WTC11 (cell line): ENCODE measurements around the gene ZNRF1. TPM values are rescaled to one million over a fixed set of nuclear protein-coding genes. Genes with fewer than 3 reads are reported as not detected.

ENCODE experiments used
- ATAC-seq: fragments of 200-7000 bp; cut with Tn5 transposase; 2 replicates; pipeline ENCODE4 v1.10.0; 2021; ENCODE audit warnings: mild to moderate bottlenecking, moderate library complexity
- CTCF ChIA-PET: fragments of 300-600 bp; sonication (Branson Sonifier 250); formaldehyde crosslinking; loops from one replicate; lab custom pipeline; 2021; ENCODE audit warnings: antibody characterized with exemption; lab: Charles Lee
- POLR2A ChIA-PET: fragments of 350-600 bp; sonication (Branson Sonifier 250); formaldehyde crosslinking; loops from one replicate; lab custom pipeline; 2021; ENCODE audit warnings: antibody characterized with exemption; lab: Charles Lee
- DNase-seq: peaks from one replicate; pipeline ENCODE4 v3.0.0; 2021; ENCODE audit warnings: low spot score
- H3K27ac Mint-ChIP-seq: 2 replicates; pipeline ENCODE4 v1.8.0; 2021; ENCODE audit warnings: mixed read lengths
- H3K27me3 Mint-ChIP-seq: 2 replicates; pipeline ENCODE4 v1.8.0; 2021; ENCODE audit warnings: low read depth, mild to moderate bottlenecking, moderate library complexity, mixed read lengths
- H3K36me3 Mint-ChIP-seq: 2 replicates; pipeline ENCODE4 v1.8.0; 2021; ENCODE audit warnings: mixed read lengths
- H3K4me1 Mint-ChIP-seq: 2 replicates; pipeline ENCODE4 v1.8.0; 2022; ENCODE audit warnings: mixed read lengths
- H3K4me3 Mint-ChIP-seq: 2 replicates; pipeline ENCODE4 v1.8.0; 2021; ENCODE audit warnings: mild to moderate bottlenecking, moderate library complexity, mixed read lengths
- H3K9me3 Mint-ChIP-seq: 2 replicates; pipeline ENCODE4 v1.8.0; 2021; ENCODE audit warnings: mixed read lengths
- AFF4 ChIP-seq: sonication (generic); formaldehyde crosslinking; IDR thresholded peaks from 2 replicates; pipeline ENCODE4 v1.8.1; 2023; ENCODE audit warnings: mild to moderate bottlenecking, missing genetic modification reagents, borderline replicate concordance
- CREB1 ChIP-seq: sonication (generic); formaldehyde crosslinking; IDR thresholded peaks from 2 replicates; pipeline ENCODE4 v1.8.0; 2023; ENCODE audit warnings: mild to moderate bottlenecking, missing genetic modification reagents
- E2F4 ChIP-seq: sonication (generic); formaldehyde crosslinking; IDR thresholded peaks from 2 replicates; pipeline ENCODE4 v1.8.1; 2022; ENCODE audit warnings: low read depth, mild to moderate bottlenecking, moderate library complexity, missing genetic modification reagents, borderline replicate concordance
- FOXP1 ChIP-seq: sonication (generic); formaldehyde crosslinking; IDR thresholded peaks from 2 replicates; pipeline ENCODE4 v1.8.0; 2022; ENCODE audit warnings: missing genetic modification reagents, mild to moderate bottlenecking, moderate library complexity, borderline replicate concordance
- HMGA2 ChIP-seq: fragments of 250-450 bp; sonication (Bioruptor Pico); IDR thresholded peaks from 2 replicates; pipeline ENCODE4 v1.4.0; 2021; ENCODE audit warnings: mild to moderate bottlenecking, moderate library complexity
- IRF1 ChIP-seq: sonication (generic); formaldehyde crosslinking; IDR thresholded peaks from 2 replicates; pipeline ENCODE4 v1.8.0; 2023; ENCODE audit warnings: missing genetic modification reagents
- JUN ChIP-seq: sonication (generic); formaldehyde crosslinking; IDR thresholded peaks from 2 replicates; pipeline ENCODE4 v1.8.0; 2023; ENCODE audit warnings: mild to moderate bottlenecking, missing genetic modification reagents
- KAT7 ChIP-seq: sonication (generic); formaldehyde crosslinking; IDR thresholded peaks from 2 replicates; pipeline ENCODE4 v1.8.1; 2023; ENCODE audit warnings: missing genetic modification reagents, mild to moderate bottlenecking, borderline replicate concordance
- MAX ChIP-seq: sonication (generic); formaldehyde crosslinking; IDR thresholded peaks from 2 replicates; pipeline ENCODE4 v1.8.0; 2022; ENCODE audit warnings: mild to moderate bottlenecking, missing genetic modification reagents
- MYBL2 ChIP-seq: sonication (generic); formaldehyde crosslinking; IDR thresholded peaks from 2 replicates; pipeline ENCODE4 v1.8.1; 2023; ENCODE audit warnings: mild to moderate bottlenecking, moderate library complexity, missing genetic modification reagents
- NR1H2 ChIP-seq: sonication (generic); formaldehyde crosslinking; IDR thresholded peaks from 2 replicates; pipeline ENCODE4 v1.9.0; 2021; ENCODE audit warnings: mild to moderate bottlenecking, moderate library complexity, missing genetic modification reagents
- PRDM15 ChIP-seq: sonication (generic); formaldehyde crosslinking; IDR thresholded peaks from 2 replicates; pipeline ENCODE4 v1.8.0; 2022; ENCODE audit warnings: missing genetic modification reagents
- SMAD4 ChIP-seq: sonication (generic); formaldehyde crosslinking; IDR thresholded peaks from 2 replicates; pipeline ENCODE4 v1.8.0; 2022; ENCODE audit warnings: mild to moderate bottlenecking, missing genetic modification reagents
- ZNF423 ChIP-seq: fragments of 250-450 bp; sonication (Bioruptor Pico); IDR thresholded peaks from 2 replicates; pipeline ENCODE4 v2.1.2; 2022; ENCODE audit warnings: mild to moderate bottlenecking, moderate library complexity
- ZNF671 ChIP-seq: fragments of 250-450 bp; sonication (Bioruptor Pico); IDR thresholded peaks from 2 replicates; pipeline ENCODE4 v1.8.0; 2021; ENCODE audit warnings: mild to moderate bottlenecking
- ZSCAN18 ChIP-seq: fragments of 250-450 bp; sonication (Bioruptor Pico); IDR thresholded peaks from 2 replicates; pipeline ENCODE4 v2.1.2; 2022; ENCODE audit warnings: mild to moderate bottlenecking, moderate library complexity
- total RNA-seq: library from RNA; stranded (reverse); gene quantifications from 3 replicates; pipeline ENCODE4 v1.2.3, GENCODE V29; 2021

ZNRF1 gene
- total RNA-seq, 1 experiment from 2014 or later, result 47.6 TPM

GRCh38 chr16:75151798-75152197, 153.0 kb downstream of the ZNRF1 start:
- peaks cover 4% of the 10 kb centered on the region for H3K4me1 Mint-ChIP-seq
- peaks cover 31% of the 10 kb centered on the region for H3K9me3 Mint-ChIP-seq
- H3K36me3 Mint-ChIP-seq, result peaks cover 52% of the 10 kb centered on the region
- POLR2A ChIA-PET, result no interaction called here
- DNase-seq (no peak), ATAC-seq (no peak)
- no peak overlapping the region for H3K4me3 Mint-ChIP-seq
- no peak overlapping the region for H3K27ac Mint-ChIP-seq
- CTCF ChIA-PET, result no interaction called here
- H3K27me3 Mint-ChIP-seq, result no peaks in the 10 kb centered on the region
- TF ChIP-seq HMGA2 (CRISPR knock-in tag), result no peak
- no peak for TF ChIP-seq FOXP1 (CRISPR knock-in tag)
- no peak for TF ChIP-seq PRDM15 (CRISPR knock-in tag)
- TF ChIP-seq KAT7, result no peak

GRCh38 chr16:75152635-75153034, 153.8 kb downstream of the ZNRF1 start:
- no peak for ATAC-seq
- POLR2A ChIA-PET, result no interaction called here
- H3K4me3 Mint-ChIP-seq, result no peak overlapping the region
- H3K27ac Mint-ChIP-seq, result no peak overlapping the region; the same call in 1 of the 2 replicates
- no peaks in the 10 kb centered on the region for H3K27me3 Mint-ChIP-seq
- DNase-seq, result no peak
- no peak for TF ChIP-seq CREB1 (CRISPR knock-in tag)
- no peak for TF ChIP-seq ZSCAN18 (CRISPR knock-in tag)
- no peak for TF ChIP-seq AFF4 (CRISPR knock-in tag)
- no peak for TF ChIP-seq SMAD4 (CRISPR knock-in tag)
- TF ChIP-seq E2F4 (CRISPR knock-in tag), result no peak
- no peak for TF ChIP-seq NR1H2 (CRISPR knock-in tag)
- no peak for TF ChIP-seq MYBL2 (CRISPR knock-in tag)
- TF ChIP-seq JUN, result no peak
- TF ChIP-seq IRF1 (CRISPR knock-in tag), result no peak
- no peak for TF ChIP-seq ZNF671 (CRISPR knock-in tag)
- TF ChIP-seq PRDM15 (CRISPR knock-in tag), result no peak
- no peak for TF ChIP-seq ZNF423 (CRISPR knock-in tag)
- no peak for TF ChIP-seq MAX (CRISPR knock-in tag)
- peaks cover 31% of the 10 kb centered on the region for H3K9me3 Mint-ChIP-seq
- H3K36me3 Mint-ChIP-seq, result peaks cover 60% of the 10 kb centered on the region
- H3K4me1 Mint-ChIP-seq, result peaks cover 4% of the 10 kb centered on the region
- CTCF ChIA-PET, result no interaction called here
